ENCODE data around the gene FGR. TPM values are rescaled to one million over a fixed set of nuclear protein-coding genes. Genes with fewer than 3 reads are reported as not detected.

The FGR gene
- total RNA-seq, 1 experiment from 2014 or later, result not detected

- intact Hi-C loops (cut with micrococcal nuclease), result no loop called here
- H3K27ac ChIP-seq (ENCODE audit: low read depth, low read length), result peak overlapping the region; percentile 41; the same call in 1 of the 2 replicates
- no peaks in the 10 kb centered on the region; the same call in 1 of the 2 replicates for H4K20me1 ChIP-seq (ENCODE audit: insufficient read depth)
- no peak overlapping the region for H3K4me3 ChIP-seq (replicated peaks in 1 of 2; ENCODE audit: low read depth in 1 of 2, low read length in 2 of 2)
- no peak overlapping the region for H2AFZ ChIP-seq (ENCODE audit: low read depth, low read length, poor library complexity, severe bottlenecking)
- ATAC-seq (no peak), DNase-seq (ENCODE audit: low read depth, low spot score) (no peak)
- TF ChIP-seq CBX3 (IDR thresholded peaks at IDR 0.05; ENCODE audit: low read depth), result no peak
- no peak for TF ChIP-seq SIN3A (IDR thresholded peaks at IDR 0.05; ENCODE audit: low read depth)
- no peak for TF ChIP-seq EGR1 (IDR thresholded peaks at IDR 0.05; ENCODE audit: low read depth)
- no peak overlapping the region for H3K9ac ChIP-seq (ENCODE audit: low read length)
- ChIA-PET CTCF (interaction anchor here (1.1 to 2.1 kb wide), 4 partner anchors 8 to 99 kb away, joined by 3 to 24 read pairs (median 4); no protein-coding TSS in a partner anchor), POLR2A (interaction anchor here (0.6 to 1.4 kb wide), 3 partner anchors 14 to 81 kb away, joined by 3 to 8 read pairs (median 4); partner anchors contain the start of genes AHDC1 and WASF2), RAD21 (ENCODE audit: low non-redundant PET in 1 of 2, low total read pairs in 2 of 2, uncharacterized antibody in 2 of 2, unreplicated experiment in 2 of 2) (no interaction called here)
- BruUV-seq (replicated peaks), result no TSS peak
- H3K79me2 ChIP-seq (ENCODE audit: insufficient read depth, low read length), result peaks cover 55% of the 10 kb centered on the region
- H3K4me1 ChIP-seq (ENCODE audit: control insufficient read depth in 1 of 2, insufficient read depth in 2 of 2, low read length in 2 of 2), result peaks cover 58 to 80% of the 10 kb centered on the region in 2 experiments
- no peaks in the 10 kb centered on the region for H3K27me3 ChIP-seq (ENCODE audit: insufficient read depth, low read length)
- H3K4me2 ChIP-seq (ENCODE audit: low read length), result peak overlapping the region; percentile 89; the same call in 1 of the 2 replicates
- no peaks in the 10 kb centered on the region for H3K9me2 ChIP-seq (ENCODE audit: insufficient read depth)
- no peaks in the 10 kb centered on the region for H3K9me3 ChIP-seq (ENCODE audit: control insufficient read depth in 1 of 2, insufficient read depth in 1 of 2, low read depth in 1 of 2, low read length in 2 of 2)
- no peaks in the 10 kb centered on the region for H3K36me3 ChIP-seq (ENCODE audit: control insufficient read depth in 1 of 2, insufficient read depth in 2 of 2, low read length in 2 of 2)
These were observed 64.2 kb downstream of the FGR start for GRCh38 chr1:27570784-27571183.

- Histone ChIP-seq H3K4me1 (ENCODE audit: control insufficient read depth in 1 of 2, insufficient read depth in 2 of 2, low read length in 2 of 2) (peaks cover 61 to 85% of the 10 kb centered on the region in 2 experiments), H3K9me2 (ENCODE audit: insufficient read depth) (no peaks in the 10 kb centered on the region), H2AFZ (ENCODE audit: low read depth, low read length, poor library complexity, severe bottlenecking) (no peak overlapping the region), H3K79me2 (ENCODE audit: insufficient read depth, low read length) (peaks cover 58% of the 10 kb centered on the region), H3K36me3 (ENCODE audit: control insufficient read depth in 1 of 2, insufficient read depth in 2 of 2, low read length in 2 of 2) (no peaks in the 10 kb centered on the region; a peak in 1 of 4 replicates), H3K27me3 (ENCODE audit: insufficient read depth, low read length) (no peaks in the 10 kb centered on the region), H3K9me3 (ENCODE audit: control insufficient read depth in 1 of 2, insufficient read depth in 1 of 2, low read depth in 1 of 2, low read length in 2 of 2) (no peaks in the 10 kb centered on the region), H3K9ac (ENCODE audit: low read length) (no peak overlapping the region), H3K4me3 (replicated peaks in 1 of 2; ENCODE audit: low read depth in 1 of 2, low read length in 2 of 2) (no peak overlapping the region), H4K20me1 (ENCODE audit: insufficient read depth) (no peaks in the 10 kb centered on the region; the same call in 1 of the 2 replicates), H3K4me2 (ENCODE audit: low read length) (peak overlapping the region; percentile 89; the same call in 1 of the 2 replicates), H3K27ac (ENCODE audit: low read depth, low read length) (peak overlapping the region; percentile 41; the same call in 1 of the 2 replicates)
- CTCF ChIA-PET, result interaction anchor here (1.1 to 2.1 kb wide), 4 partner anchors 8 to 99 kb away, joined by 3 to 24 read pairs (median 4); no protein-coding TSS in a partner anchor
- RAD21 ChIA-PET (ENCODE audit: low non-redundant PET in 1 of 2, low total read pairs in 2 of 2, uncharacterized antibody in 2 of 2, unreplicated experiment in 2 of 2), result no interaction called here
- ATAC-seq, result no peak
- POLR2A ChIA-PET, result interaction anchor here (0.6 to 1.4 kb wide), 3 partner anchors 13 to 80 kb away, joined by 3 to 8 read pairs (median 4); partner anchors contain the start of genes AHDC1 and WASF2
- TF ChIP-seq POLR2AphosphoS5 (IDR thresholded peaks at IDR 0.05; ENCODE audit: low read depth, low read length), result no peak
- TF ChIP-seq REST (IDR thresholded peaks at IDR 0.05; ENCODE audit: low read depth), result no peak
- TF ChIP-seq POLR2A (IDR thresholded peaks at IDR 0.05; ENCODE audit: borderline replicate concordance, extremely low read depth, insufficient read depth, insufficient read length), result no peak
- TF ChIP-seq SIN3A (IDR thresholded peaks at IDR 0.05; ENCODE audit: low read depth), result no peak
- no peak for TF ChIP-seq TCF7L2 (IDR thresholded peaks at IDR 0.05; ENCODE audit: borderline replicate concordance, extremely low read depth, insufficient read depth, insufficient read length)
- no peak for TF ChIP-seq ELF1 (IDR thresholded peaks at IDR 0.05; ENCODE audit: borderline replicate concordance, low read depth)
- no peak for TF ChIP-seq EZH2 (IDR thresholded peaks at IDR 0.05)
- no peak for TF ChIP-seq SP1 (IDR thresholded peaks at IDR 0.05; ENCODE audit: low read depth)
- no peak for TF ChIP-seq YY1 (IDR thresholded peaks at IDR 0.05; ENCODE audit: extremely low read depth, insufficient replicate concordance, low read depth, low read length)
- TF ChIP-seq CEBPB (IDR thresholded peaks at IDR 0.05; ENCODE audit: low read depth), result no peak
- TF ChIP-seq EZH2phosphoT487 (IDR thresholded peaks at IDR 0.05; ENCODE audit: borderline replicate concordance), result no peak
- no peak for TF ChIP-seq ZFX (IDR thresholded peaks at IDR 0.05)
- TF ChIP-seq ZBTB33 (IDR thresholded peaks at IDR 0.05; ENCODE audit: extremely low read depth, insufficient replicate concordance, low read length), result no peak
- DNase-seq (ENCODE audit: low read depth, low spot score), result no peak
- BruUV-seq (replicated peaks), result no TSS peak
- intact Hi-C loops (cut with micrococcal nuclease), result no loop called here
These were observed 64.6 kb downstream of the FGR start for GRCh38 chr1:27570356-27570755.
